ENCODE data around the gene NCOA3.

NCOA3 gene

GRCh38 chr20:47501482-47502270 lies at the start of gene NCOA3:
NCOA3 (plus strand) TSS chr20:47501887; CDS start chr20:47622248, 120,361 bp downstream.
- TF ChIP-seq CTCF (IDR thresholded peaks at IDR 0.05) = peak; percentile 43
- peak within 1 kb of the TSS; percentile 98 for H3K4me3 Mint-ChIP-seq

GRCh38 chr20:47452736-47453161 lies 48.9 kb upstream of the NCOA3 start:
- peaks cover 5% of the 10 kb centered on the region for H3K27me3 Mint-ChIP-seq (ENCODE audit: low read depth, poor library complexity)
- no peak for DNase-seq
- no peak overlapping the region for H3K4me3 Mint-ChIP-seq
- no peaks in the 10 kb centered on the region for H3K9me3 Mint-ChIP-seq
- H3K4me1 Mint-ChIP-seq = no peaks in the 10 kb centered on the region
- no peaks in the 10 kb centered on the region for H3K36me3 Mint-ChIP-seq (ENCODE audit: low read depth)
- no peak overlapping the region for H3K27ac Mint-ChIP-seq
- no peak for TF ChIP-seq CTCF (IDR thresholded peaks at IDR 0.05)

More at GRCh38 chr20:47501482-47502270, at the start of gene NCOA3:
- Mint-ChIP-seq H3K36me3 (ENCODE audit: low read depth) (no peaks in the 10 kb centered on the region), H3K27me3 (ENCODE audit: low read depth, poor library complexity) (peaks cover 7% of the 10 kb centered on the region), H3K4me1 (peaks cover 46% of the 10 kb centered on the region), H3K27ac (peak within 1 kb of the TSS; percentile 92), H3K9me3 (no peaks in the 10 kb centered on the region)
- peak; percentile 98 for DNase-seq

GRCh38 chr20:47453167-47453782 lies 48.4 kb upstream of the NCOA3 start:
- no peak overlapping the region for H3K4me3 Mint-ChIP-seq
- no peak overlapping the region for H3K27ac Mint-ChIP-seq
- no peak for DNase-seq
- no peaks in the 10 kb centered on the region for H3K9me3 Mint-ChIP-seq
- peaks cover 5% of the 10 kb centered on the region for H3K27me3 Mint-ChIP-seq (ENCODE audit: low read depth, poor library complexity)
- no peaks in the 10 kb centered on the region for H3K36me3 Mint-ChIP-seq (ENCODE audit: low read depth)
- TF ChIP-seq CTCF (IDR thresholded peaks at IDR 0.05) = no peak
- H3K4me1 Mint-ChIP-seq = no peaks in the 10 kb centered on the region

- H3K27ac Mint-ChIP-seq = no peak overlapping the region
- DNase-seq = no peak
- H3K4me1 Mint-ChIP-seq = no peaks in the 10 kb centered on the region
- no peaks in the 10 kb centered on the region for H3K9me3 Mint-ChIP-seq
- no peak overlapping the region for H3K4me3 Mint-ChIP-seq
- H3K36me3 Mint-ChIP-seq (ENCODE audit: low read depth) = no peaks in the 10 kb centered on the region
- peaks cover 5% of the 10 kb centered on the region for H3K27me3 Mint-ChIP-seq (ENCODE audit: low read depth, poor library complexity)
- no peak for TF ChIP-seq CTCF (IDR thresholded peaks at IDR 0.05)
These were observed 47.2 kb upstream of the NCOA3 start for GRCh38 chr20:47454298-47455132.

GRCh38 chr20:47455133-47456040 lies 46.3 kb upstream of the NCOA3 start:
- DNase-seq = no peak
- H3K36me3 Mint-ChIP-seq (ENCODE audit: low read depth) = no peaks in the 10 kb centered on the region
- H3K4me1 Mint-ChIP-seq = no peaks in the 10 kb centered on the region
- H3K9me3 Mint-ChIP-seq = no peaks in the 10 kb centered on the region
- H3K4me3 Mint-ChIP-seq = no peak overlapping the region
- H3K27ac Mint-ChIP-seq = no peak overlapping the region
- H3K27me3 Mint-ChIP-seq (ENCODE audit: low read depth, poor library complexity) = peaks cover 8% of the 10 kb centered on the region
- no peak for TF ChIP-seq CTCF (IDR thresholded peaks at IDR 0.05)

All from nephron progenitor cell (in vitro differentiated cells).